Endodermal cell (in vitro differentiated cells): ENCODE results near the gene TAT. TPM values are rescaled to one million over a fixed set of nuclear protein-coding genes. Genes with fewer than 3 reads are reported as not detected.

ENCODE experiments used
- DNase-seq: peaks from one replicate; pipeline ENCODE4 v3.0.0-alpha.2; 2017
- H3K27ac ChIP-seq: 2 replicates; pipeline ENCODE4 v1.5.1; 2013; ENCODE audit warnings: mild to moderate bottlenecking, low read depth, low read length, moderate library complexity
- H3K27me3 ChIP-seq: 2 replicates; pipeline ENCODE4 v1.6.1; 2013; ENCODE audit warnings: mild to moderate bottlenecking, low read length, moderate library complexity; ENCODE audit not compliant: insufficient read depth, control insufficient read depth, poor library complexity, severe bottlenecking
- H3K36me3 ChIP-seq: 2 replicates; pipeline ENCODE4 v1.7.0; 2013; ENCODE audit warnings: mild to moderate bottlenecking, low read length, moderate library complexity; ENCODE audit not compliant: control insufficient read depth, insufficient read depth
- H3K4me1 ChIP-seq: one replicate; pipeline ENCODE4 v1.7.0; 2013; ENCODE audit warnings: low read length; ENCODE audit not compliant: control insufficient read depth, insufficient read depth
- H3K4me3 ChIP-seq: 2 replicates; pipeline ENCODE4 v1.5.1; 2013; ENCODE audit warnings: mild to moderate bottlenecking, low read length, moderate library complexity
- H3K9ac ChIP-seq: 2 replicates; pipeline ENCODE4 v1.6.1; 2013; ENCODE audit warnings: mild to moderate bottlenecking, low read length, moderate library complexity; ENCODE audit not compliant: poor library complexity, severe bottlenecking; ENCODE audit errors: extremely low read depth
- H3K9me3 ChIP-seq: 2 replicates; pipeline ENCODE4 v1.6.1; 2013; ENCODE audit warnings: mild to moderate bottlenecking, low read length, moderate library complexity; ENCODE audit not compliant: control insufficient read depth
- H3K27ac Mint-ChIP-seq: 2 replicates; pipeline ENCODE4 v1.8.0; 2020; ENCODE audit warnings: mixed read lengths
- H3K27me3 Mint-ChIP-seq: 2 replicates; pipeline ENCODE4 v1.8.0; 2021; ENCODE audit warnings: mild to moderate bottlenecking, mixed read lengths; ENCODE audit not compliant: insufficient read depth
- H3K36me3 Mint-ChIP-seq: 2 replicates; pipeline ENCODE4 v1.8.0; 2020; ENCODE audit warnings: low read depth, mixed read lengths
- H3K4me1 Mint-ChIP-seq: 2 replicates; pipeline ENCODE4 v1.8.0; 2020; ENCODE audit warnings: mixed read lengths
- H3K4me3 Mint-ChIP-seq: 2 replicates; pipeline ENCODE4 v1.8.0; 2020; ENCODE audit warnings: mild to moderate bottlenecking, moderate library complexity, mixed read lengths
- H3K9me3 Mint-ChIP-seq: 2 replicates; pipeline ENCODE4 v1.8.0; 2020; ENCODE audit warnings: mild to moderate bottlenecking, mixed read lengths
- WGBS, 2 experiments: methylation state at CpG; one replicate each; pipeline versions ENCODE4 v1.1.5 to v1.1.7; 2013; ENCODE audit warnings: missing lambda C conversion rate in 2 of 2, mixed read lengths in 1 of 2; ENCODE audit not compliant: insufficient coverage in 1 of 2, insufficient read length in 1 of 2; 5-methylcytosine and 5-hydroxymethylcytosine counted together
- total RNA-seq, 2 donors: library from RNA; stranded (reverse); fragmentation: NEBNext Ultra II Directional in 1 of 2; extraction: Animal tissue kit (Norgen Biotek cat#: 25700) in 1 of 2; gene quantifications; 2 replicates in 1 of 2; 3 replicates in 1 of 2; pipeline ENCODE4 v1.2.1, GENCODE V29; 2021
- TF ChIP-seq, protein P1 (sequence below): fragments of 200-600 bp; sonication (generic); conservative IDR thresholded peaks from 2 replicates; pipeline ENCODE4 v1.5.0; 2021; ENCODE audit warnings: antibody characterized with exemption, mild to moderate bottlenecking

The TAT gene
- total RNA-seq, 2 donors from 2014 or later: 0.07 TPM; not detected in 1

DNA sequence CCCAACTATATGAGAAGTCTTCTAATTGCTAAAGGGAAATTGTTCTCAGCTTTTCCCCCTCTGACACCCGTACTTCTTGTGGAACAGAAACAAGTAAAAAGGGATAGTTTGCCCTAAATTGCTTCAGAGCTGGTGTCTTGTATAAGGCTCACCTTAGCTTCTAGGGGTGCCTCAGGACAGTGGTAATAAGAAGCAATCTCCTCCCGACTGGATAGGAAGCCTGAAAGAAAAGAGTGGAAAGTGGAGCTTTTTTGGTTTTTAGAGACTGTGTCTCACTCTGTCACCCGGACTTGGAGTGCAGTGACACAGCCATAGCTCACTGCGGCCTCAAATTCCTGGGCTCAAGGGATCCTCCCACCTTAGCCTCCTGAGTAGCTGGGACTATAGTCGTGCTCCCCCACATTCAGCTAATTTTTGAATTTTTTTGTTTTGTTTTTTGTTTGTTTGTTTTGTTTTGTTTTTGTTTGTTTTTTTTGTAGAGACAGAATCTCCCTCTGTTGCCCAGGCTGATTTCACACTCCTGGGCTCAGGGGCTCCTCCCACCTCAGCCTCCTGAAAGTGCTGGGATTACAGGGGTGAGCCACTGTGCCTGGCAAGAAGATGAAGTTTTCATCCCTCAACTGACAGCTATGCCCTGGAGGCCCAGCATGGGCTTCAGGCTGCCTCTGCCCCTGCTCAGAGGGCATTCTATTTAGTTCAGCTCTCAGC, 3.4 kb downstream of the TAT start:
- Mint-ChIP-seq H3K4me3 (no peak overlapping the region), H3K9me3 (no peaks in the 10 kb centered on the region), H3K4me1 (peaks cover 4% of the 10 kb centered on the region), H3K27me3 (peaks cover 19% of the 10 kb centered on the region), H3K27ac (no peak overlapping the region), H3K36me3 (no peaks in the 10 kb centered on the region)
- H3K9ac ChIP-seq: no peak overlapping the region
- WGBS, 2 experiments: 85 to 92% methylated on average over 3 to 5 of the region's 5 CpGs
- peaks cover 5% of the 10 kb centered on the region for H3K4me1 ChIP-seq
- no peak for DNase-seq
- H3K4me3 ChIP-seq: no peak overlapping the region
- H3K9me3 ChIP-seq: no peaks in the 10 kb centered on the region
- peaks cover 8% of the 10 kb centered on the region for H3K27me3 ChIP-seq
- no peaks in the 10 kb centered on the region for H3K36me3 ChIP-seq
- TF ChIP-seq, protein P1, sequence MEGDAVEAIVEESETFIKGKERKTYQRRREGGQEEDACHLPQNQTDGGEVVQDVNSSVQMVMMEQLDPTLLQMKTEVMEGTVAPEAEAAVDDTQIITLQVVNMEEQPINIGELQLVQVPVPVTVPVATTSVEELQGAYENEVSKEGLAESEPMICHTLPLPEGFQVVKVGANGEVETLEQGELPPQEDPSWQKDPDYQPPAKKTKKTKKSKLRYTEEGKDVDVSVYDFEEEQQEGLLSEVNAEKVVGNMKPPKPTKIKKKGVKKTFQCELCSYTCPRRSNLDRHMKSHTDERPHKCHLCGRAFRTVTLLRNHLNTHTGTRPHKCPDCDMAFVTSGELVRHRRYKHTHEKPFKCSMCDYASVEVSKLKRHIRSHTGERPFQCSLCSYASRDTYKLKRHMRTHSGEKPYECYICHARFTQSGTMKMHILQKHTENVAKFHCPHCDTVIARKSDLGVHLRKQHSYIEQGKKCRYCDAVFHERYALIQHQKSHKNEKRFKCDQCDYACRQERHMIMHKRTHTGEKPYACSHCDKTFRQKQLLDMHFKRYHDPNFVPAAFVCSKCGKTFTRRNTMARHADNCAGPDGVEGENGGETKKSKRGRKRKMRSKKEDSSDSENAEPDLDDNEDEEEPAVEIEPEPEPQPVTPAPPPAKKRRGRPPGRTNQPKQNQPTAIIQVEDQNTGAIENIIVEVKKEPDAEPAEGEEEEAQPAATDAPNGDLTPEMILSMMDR: no peak
- H3K27ac ChIP-seq: no peak overlapping the region

DNA sequence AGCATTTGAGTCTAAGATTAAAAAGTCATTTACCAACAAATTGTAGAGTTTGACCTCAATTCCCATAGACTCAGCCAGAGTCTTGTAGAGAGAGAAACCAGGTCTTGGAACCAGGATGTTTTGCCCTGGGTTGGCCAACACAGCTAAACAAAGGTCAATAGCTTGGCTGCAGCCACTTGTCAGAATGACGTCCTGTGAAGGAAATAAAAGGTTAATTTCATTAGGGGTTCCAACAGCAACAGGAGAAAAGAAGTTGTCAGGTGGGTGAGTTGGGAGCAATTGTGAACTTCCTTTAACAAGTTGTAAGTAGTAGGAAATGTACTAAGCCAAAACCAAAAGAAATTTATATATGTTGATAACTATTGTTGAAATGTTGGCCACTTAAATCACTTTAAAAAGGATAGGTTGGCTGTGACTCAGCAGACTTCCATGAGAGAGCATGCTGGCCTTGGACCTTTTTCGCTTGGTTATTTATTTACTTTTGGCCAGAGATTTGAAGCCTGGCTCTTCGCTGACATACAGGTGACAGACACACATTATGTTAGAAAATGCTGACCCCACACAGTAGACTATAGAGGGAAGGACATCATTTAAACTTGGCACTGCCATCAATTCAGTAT, 4.3 kb downstream of the TAT start:
- 75 to 83% methylated on average over 2 to 3 of the region's 3 CpGs for WGBS, 2 experiments
- Mint-ChIP-seq H3K36me3 (no peaks in the 10 kb centered on the region), H3K27ac (no peak overlapping the region)

DNA sequence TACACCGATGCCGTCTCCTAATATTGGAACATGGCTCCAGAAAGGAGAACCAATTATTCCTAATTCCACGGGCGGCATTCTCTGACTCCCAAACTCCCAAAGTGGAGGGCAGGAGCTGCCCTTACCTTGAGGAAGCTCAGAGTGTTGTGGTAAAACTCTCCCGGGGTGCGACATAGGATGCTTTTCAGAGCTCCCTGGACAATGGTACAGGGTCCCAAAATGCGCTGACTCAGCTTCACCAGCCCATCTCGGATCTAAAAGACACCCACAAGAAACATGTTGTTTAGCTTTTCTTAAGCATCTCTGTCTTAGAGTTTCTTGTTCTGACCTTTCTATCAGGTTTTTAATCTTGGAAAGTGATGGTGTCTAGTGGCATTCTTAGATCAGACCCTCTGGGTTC, 6.7 kb downstream of the TAT start:
- Mint-ChIP-seq H3K27me3 (peaks cover 2% of the 10 kb centered on the region), H3K4me1 (peaks cover 11% of the 10 kb centered on the region), H3K36me3 (no peaks in the 10 kb centered on the region), H3K9me3 (no peaks in the 10 kb centered on the region), H3K4me3 (no peak overlapping the region), H3K27ac (no peak overlapping the region)
- 85 to 100% methylated on average over 7 to 8 of the region's 8 CpGs for WGBS, 2 experiments
- Histone ChIP-seq H3K9me3 (no peaks in the 10 kb centered on the region), H3K4me3 (no peak overlapping the region), H3K27me3 (no peaks in the 10 kb centered on the region), H3K36me3 (no peaks in the 10 kb centered on the region), H3K9ac (no peak overlapping the region), H3K4me1 (no peaks in the 10 kb centered on the region), H3K27ac (no peak overlapping the region)
- TF ChIP-seq, protein P1: no peak
- no peak for DNase-seq

More for the DNA sequence above, 4.3 kb downstream of the TAT start:
- peaks cover 6% of the 10 kb centered on the region for H3K27me3 ChIP-seq
- Mint-ChIP-seq H3K4me3 (no peak overlapping the region), H3K9me3 (no peaks in the 10 kb centered on the region), H3K4me1 (peaks cover 4% of the 10 kb centered on the region), H3K27me3 (peaks cover 17% of the 10 kb centered on the region)
- no peaks in the 10 kb centered on the region for H3K9me3 ChIP-seq
- no peaks in the 10 kb centered on the region for H3K36me3 ChIP-seq
- no peak overlapping the region for H3K9ac ChIP-seq
- no peak for DNase-seq
- no peak overlapping the region for H3K27ac ChIP-seq
- H3K4me1 ChIP-seq: peaks cover 5% of the 10 kb centered on the region
- H3K4me3 ChIP-seq: no peak overlapping the region
- TF ChIP-seq, protein P1: no peak
